Stomach smooth muscle (tissue), 2 donors: ENCODE measurements around the gene GBF1.

Experiments used
- H3K27ac ChIP-seq: one replicate; pipeline ENCODE4 v1.7.0; 2013; ENCODE audit warnings: mild to moderate bottlenecking, low read length, inconsistent platforms
- H3K27me3 ChIP-seq, 2 donors: one replicate each; pipeline ENCODE4 v1.7.0; 2013; ENCODE audit warnings: low read length in 2 of 2; ENCODE audit not compliant: insufficient read depth in 2 of 2, control insufficient read depth in 1 of 2
- H3K36me3 ChIP-seq, 2 donors: one replicate each; pipeline ENCODE4 v1.7.0; 2013; ENCODE audit warnings: low read length in 2 of 2; ENCODE audit not compliant: control insufficient read depth in 2 of 2, insufficient read depth in 2 of 2
- H3K4me1 ChIP-seq: one replicate; pipeline ENCODE4 v1.7.0; 2013; ENCODE audit warnings: low read length; ENCODE audit not compliant: control insufficient read depth, insufficient read depth
- H3K4me3 ChIP-seq, 2 donors: one replicate each; pipeline ENCODE4 v1.7.0; 2013; ENCODE audit warnings: low read length in 2 of 2
- H3K9ac ChIP-seq, 2 donors: one replicate each; pipeline ENCODE4 v1.7.0; 2013; ENCODE audit warnings: low read length in 2 of 2, mild to moderate bottlenecking in 1 of 2
- H3K9me3 ChIP-seq, 2 donors: one replicate each; pipeline ENCODE4 v1.7.0; 2013; ENCODE audit warnings: low read length in 2 of 2; ENCODE audit not compliant: control insufficient read depth in 2 of 2
- donor health status: healthy.
- donor health status: Pancreatic carcinoma.

GBF1 gene

GRCh38 chr10:102342458-102342857, 97.1 kb downstream of the GBF1 start:
- H3K27ac ChIP-seq = no peak overlapping the region
- no peaks in the 10 kb centered on the region for H3K4me1 ChIP-seq
- no peaks in the 10 kb centered on the region for H3K9me3 ChIP-seq
- H3K27me3 ChIP-seq = no peaks in the 10 kb centered on the region
- peaks cover 6 to 7% of the 10 kb centered on the region in 2 donors for H3K36me3 ChIP-seq
- H3K4me3 ChIP-seq = no peak overlapping the region
- H3K9ac ChIP-seq = no peak overlapping the region

DNA sequence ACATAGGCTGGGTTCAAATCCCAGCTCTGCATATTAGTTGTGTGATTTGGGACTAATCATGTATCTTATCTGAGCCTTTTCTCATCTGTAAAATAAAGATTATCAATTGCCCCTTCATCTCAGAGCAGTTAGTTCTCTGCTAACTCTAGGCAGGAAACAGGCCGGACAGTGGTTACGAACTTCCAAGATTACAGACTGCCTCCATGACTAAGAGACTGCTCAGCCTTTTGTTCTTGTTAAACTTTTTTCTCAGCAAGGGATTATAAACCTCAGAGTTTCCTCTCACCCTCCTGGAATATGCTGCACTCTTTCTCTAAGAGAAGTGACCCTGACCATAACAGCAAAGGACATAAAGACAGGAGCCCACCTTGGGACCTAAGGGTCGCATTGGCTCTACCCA, 97.6 kb downstream of the GBF1 start:
- no peaks in the 10 kb centered on the region for H3K27me3 ChIP-seq
- H3K9me3 ChIP-seq = no peaks in the 10 kb centered on the region
- peaks cover 6 to 7% of the 10 kb centered on the region in 2 donors for H3K36me3 ChIP-seq
- H3K27ac ChIP-seq = no peak overlapping the region
- H3K4me3 ChIP-seq = no peak overlapping the region
- H3K9ac ChIP-seq = no peak overlapping the region
- H3K4me1 ChIP-seq = no peaks in the 10 kb centered on the region

GRCh38 chr10:102344067-102344466, 98.7 kb downstream of the GBF1 start:
- H3K4me1 ChIP-seq = no peaks in the 10 kb centered on the region
- peaks cover 6 to 9% of the 10 kb centered on the region in 2 donors for H3K36me3 ChIP-seq
- H3K27ac ChIP-seq = no peak overlapping the region
- H3K27me3 ChIP-seq = no peaks in the 10 kb centered on the region
- H3K9ac ChIP-seq = no peak overlapping the region
- H3K4me3 ChIP-seq = no peak overlapping the region
- no peaks in the 10 kb centered on the region for H3K9me3 ChIP-seq

- Histone ChIP-seq H3K36me3 (peaks cover 15 to 25% of the 10 kb centered on the region in 2 donors), H3K4me3 (no peak overlapping the region), H3K27me3 (no peaks in the 10 kb centered on the region), H3K9me3 (no peaks in the 10 kb centered on the region), H3K27ac (no peak overlapping the region), H3K9ac (no peak overlapping the region), H3K4me1 (no peaks in the 10 kb centered on the region)
These were observed 102.0 kb downstream of the GBF1 start for GRCh38 chr10:102347236-102347828.

DNA sequence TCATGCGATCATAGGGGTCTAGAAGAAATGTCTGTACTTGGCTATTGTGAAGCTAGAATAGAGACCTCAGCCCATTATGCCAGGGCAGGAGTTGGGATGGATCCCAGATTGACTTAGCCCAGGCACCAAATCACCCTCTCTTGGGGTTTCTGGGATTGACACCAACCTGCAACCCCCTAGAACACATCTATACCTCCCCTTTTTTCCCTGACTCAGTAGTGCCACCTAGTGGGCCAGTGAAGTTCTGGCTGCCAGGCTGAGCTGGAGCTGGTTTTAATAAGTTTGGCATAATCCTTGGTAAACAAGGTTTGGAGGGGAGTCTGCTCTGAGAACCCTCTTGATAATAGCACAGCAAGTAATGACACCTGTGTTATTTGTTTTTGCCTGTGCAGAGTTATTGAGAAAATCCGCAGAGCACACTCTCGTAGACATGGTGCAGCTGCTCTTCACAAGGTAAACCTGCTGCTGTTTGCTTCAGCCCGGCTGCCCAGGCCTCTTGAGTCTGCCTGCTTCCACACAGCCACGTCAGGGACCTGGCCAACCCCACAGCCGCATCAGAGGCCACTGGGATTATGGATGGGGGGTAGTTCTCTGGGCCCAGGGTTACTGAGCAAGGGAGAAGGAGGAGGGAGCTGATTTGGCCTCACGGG, 106.9 kb downstream of the GBF1 start:
- H3K36me3 ChIP-seq = peaks cover 40 to 52% of the 10 kb centered on the region in 2 donors
- H3K4me3 ChIP-seq = no peak overlapping the region
- no peaks in the 10 kb centered on the region for H3K9me3 ChIP-seq
- no peak overlapping the region for H3K27ac ChIP-seq
- no peak overlapping the region for H3K9ac ChIP-seq
- H3K27me3 ChIP-seq = no peaks in the 10 kb centered on the region
- H3K4me1 ChIP-seq = no peaks in the 10 kb centered on the region

DNA sequence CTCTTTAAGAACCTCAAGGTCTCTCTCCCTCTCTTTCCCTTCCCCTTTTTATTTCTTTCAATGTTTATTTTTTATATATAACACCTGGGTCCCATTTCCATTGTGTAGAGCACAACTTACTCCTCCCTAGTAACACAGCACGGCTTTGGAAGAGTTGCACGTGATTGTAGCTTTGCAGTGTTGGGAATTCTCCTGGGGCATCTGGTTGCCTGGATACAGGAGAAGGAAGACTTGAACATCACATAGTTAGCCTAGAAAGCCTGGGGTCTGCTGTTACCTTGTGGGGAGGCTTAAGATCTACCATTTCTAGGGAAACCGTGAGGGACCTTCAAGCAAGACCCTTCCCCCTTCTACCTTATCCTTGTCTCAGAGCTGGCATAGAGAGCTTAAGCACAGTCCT, 109.1 kb downstream of the GBF1 start:
- Histone ChIP-seq H3K27me3 (no peaks in the 10 kb centered on the region), H3K9me3 (no peaks in the 10 kb centered on the region), H3K27ac (no peak overlapping the region), H3K9ac (no peak overlapping the region), H3K4me3 (no peak overlapping the region), H3K4me1 (no peaks in the 10 kb centered on the region), H3K36me3 (peaks cover 60 to 70% of the 10 kb centered on the region in 2 donors)

DNA sequence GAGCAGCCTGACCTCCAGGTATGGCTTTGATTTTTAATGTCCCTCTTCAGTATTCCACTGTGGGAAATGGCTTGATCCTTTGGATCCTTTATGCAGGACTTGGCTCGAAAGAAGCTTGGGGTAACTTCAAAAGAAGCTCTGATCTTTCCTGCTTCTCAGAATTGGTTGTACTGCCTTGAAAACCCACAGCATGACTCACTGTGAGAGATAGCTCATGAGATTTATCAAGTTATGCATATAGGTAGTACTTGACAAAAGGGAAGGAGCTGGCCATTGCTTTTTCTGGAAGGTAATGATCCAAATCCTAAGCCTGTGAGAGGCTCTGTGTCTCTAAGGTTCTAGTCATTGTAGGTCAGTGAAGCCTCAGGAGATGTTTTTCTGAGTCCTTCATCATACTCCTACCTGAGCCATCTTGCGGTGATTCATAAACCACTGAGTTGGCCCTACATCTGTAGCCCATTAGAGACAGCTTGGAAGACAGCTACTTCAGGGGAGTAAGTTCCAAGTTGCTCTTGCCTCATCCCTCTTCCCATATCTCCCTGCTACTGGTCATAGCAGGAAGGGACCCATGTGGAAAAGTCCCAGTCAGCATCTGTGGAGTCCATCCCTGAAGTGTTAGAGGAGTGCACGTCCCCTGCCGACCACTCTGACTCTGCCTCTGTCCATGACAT, 113.5 kb downstream of the GBF1 start:
- Histone ChIP-seq H3K27me3 (no peaks in the 10 kb centered on the region), H3K4me3 (no peak overlapping the region), H3K27ac (no peak overlapping the region), H3K9me3 (no peaks in the 10 kb centered on the region), H3K36me3 (peaks cover 74 to 77% of the 10 kb centered on the region in 2 donors), H3K4me1 (no peaks in the 10 kb centered on the region), H3K9ac (no peak overlapping the region)

GRCh38 chr10:102367441-102367840, 122.1 kb downstream of the GBF1 start:
- Histone ChIP-seq H3K4me3 (no peak overlapping the region), H3K9me3 (peaks cover 0 to 5% of the 10 kb centered on the region in 2 donors), H3K27me3 (no peaks in the 10 kb centered on the region), H3K27ac (no peak overlapping the region), H3K4me1 (no peaks in the 10 kb centered on the region), H3K36me3 (peaks cover 77 to 84% of the 10 kb centered on the region in 2 donors), H3K9ac (no peak overlapping the region)

- Histone ChIP-seq H3K9me3 (peaks cover 0 to 5% of the 10 kb centered on the region in 2 donors), H3K36me3 (peaks cover 78 to 80% of the 10 kb centered on the region in 2 donors), H3K4me3 (no peak overlapping the region), H3K27me3 (no peaks in the 10 kb centered on the region), H3K9ac (peak overlapping the region in 1 of 2 donors; percentile 21), H3K4me1 (no peaks in the 10 kb centered on the region), H3K27ac (no peak overlapping the region)
These were observed 122.7 kb downstream of the GBF1 start for GRCh38 chr10:102368077-102368476.

GRCh38 chr10:102371295-102371694, 126.0 kb downstream of the GBF1 start:
- no peaks in the 10 kb centered on the region for H3K4me1 ChIP-seq
- no peak overlapping the region for H3K27ac ChIP-seq
- no peak overlapping the region for H3K9ac ChIP-seq
- no peak overlapping the region for H3K4me3 ChIP-seq
- peaks cover 0 to 5% of the 10 kb centered on the region in 2 donors for H3K9me3 ChIP-seq
- no peaks in the 10 kb centered on the region for H3K27me3 ChIP-seq
- peaks cover 75 to 78% of the 10 kb centered on the region in 2 donors for H3K36me3 ChIP-seq

DNA sequence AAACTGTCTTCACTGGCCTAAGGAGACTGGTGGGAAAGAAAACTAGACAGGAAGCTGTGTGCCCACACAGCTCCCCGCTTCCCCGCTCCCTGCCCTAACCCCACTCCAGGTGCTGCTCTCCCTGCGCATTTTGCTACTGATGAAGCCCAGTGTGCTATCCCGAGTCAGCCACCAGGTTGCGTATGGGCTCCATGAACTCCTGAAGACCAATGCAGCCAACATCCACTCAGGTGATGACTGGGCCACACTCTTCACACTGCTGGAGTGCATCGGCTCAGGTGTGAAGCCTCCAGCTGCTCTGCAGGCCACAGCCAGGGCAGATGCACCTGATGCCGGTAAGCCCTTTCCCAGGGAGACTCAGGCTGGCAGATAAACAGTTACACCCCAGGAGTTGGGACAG, 129.9 kb downstream of the GBF1 start:
- H3K9me3 ChIP-seq = peaks cover 0 to 5% of the 10 kb centered on the region in 2 donors
- no peak overlapping the region for H3K9ac ChIP-seq
- no peaks in the 10 kb centered on the region for H3K27me3 ChIP-seq
- H3K4me3 ChIP-seq = no peak overlapping the region
- peaks cover 63 to 68% of the 10 kb centered on the region in 2 donors for H3K36me3 ChIP-seq
- no peaks in the 10 kb centered on the region for H3K4me1 ChIP-seq
- H3K27ac ChIP-seq = no peak overlapping the region
